HG02763 (cell line): ENCODE measurements around the gene ZNF3.

Experiments
- ATAC-seq: cut with Tn5 transposase; IDR thresholded peaks from one replicate; pipeline ENCODE4 v1.9.1; 2021; ENCODE audit warnings: mild to moderate bottlenecking, moderate library complexity; ENCODE audit not compliant: unreplicated experiment

The ZNF3 gene

DNA sequence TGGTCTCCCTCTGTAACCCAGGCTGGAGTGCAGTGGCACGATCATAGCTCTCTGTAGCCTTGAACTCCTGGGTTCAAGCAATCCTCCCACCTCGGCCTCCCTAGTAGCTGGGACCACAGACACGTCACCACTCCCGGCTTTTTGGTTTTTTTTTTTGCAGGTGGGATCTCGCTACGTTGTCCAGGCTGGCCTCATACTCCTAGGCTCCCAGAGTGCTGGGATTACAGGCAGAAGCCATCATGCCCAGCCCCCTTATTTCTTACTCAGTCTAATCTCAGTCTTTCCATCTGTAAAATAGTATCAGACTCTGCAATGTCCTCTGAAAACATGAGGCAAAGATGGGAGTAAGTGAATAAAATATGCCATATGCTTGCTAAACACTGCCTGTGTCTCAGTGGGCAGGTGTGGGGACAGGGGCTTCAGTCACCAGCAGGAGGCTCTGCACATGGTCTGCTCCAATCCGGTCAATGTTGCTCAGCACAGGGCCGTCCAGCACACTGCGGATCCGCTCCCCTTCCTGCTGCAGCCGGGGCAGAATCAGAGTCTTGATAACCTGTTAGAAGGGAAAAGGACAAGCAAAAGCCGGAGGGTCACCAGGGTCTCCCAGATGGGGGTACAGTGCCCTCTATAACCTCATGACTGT is 28.1 kb upstream of the ZNF3 start:
- ATAC-seq = no peak

DNA sequence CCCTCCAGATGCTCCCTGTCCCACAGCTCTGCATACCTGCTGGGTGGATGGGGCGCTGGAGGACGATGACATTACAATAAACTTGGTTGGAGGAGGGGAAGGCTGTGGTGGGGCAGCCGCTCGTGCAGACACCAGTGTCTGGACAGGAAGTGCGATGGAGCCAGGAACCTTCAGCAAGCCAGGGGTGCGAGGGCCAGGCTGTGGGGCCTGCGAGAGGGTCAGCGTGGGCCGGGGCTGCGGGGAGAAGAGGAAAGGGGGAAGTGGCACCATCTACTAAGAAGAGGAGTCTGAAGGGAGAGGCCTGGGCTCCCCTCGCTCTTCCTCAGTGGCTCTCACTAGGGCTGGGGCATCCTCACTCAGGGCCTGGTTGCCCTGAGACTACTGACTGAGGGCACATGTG is 26.4 kb upstream of the ZNF3 start:
- ATAC-seq = no peak

DNA sequence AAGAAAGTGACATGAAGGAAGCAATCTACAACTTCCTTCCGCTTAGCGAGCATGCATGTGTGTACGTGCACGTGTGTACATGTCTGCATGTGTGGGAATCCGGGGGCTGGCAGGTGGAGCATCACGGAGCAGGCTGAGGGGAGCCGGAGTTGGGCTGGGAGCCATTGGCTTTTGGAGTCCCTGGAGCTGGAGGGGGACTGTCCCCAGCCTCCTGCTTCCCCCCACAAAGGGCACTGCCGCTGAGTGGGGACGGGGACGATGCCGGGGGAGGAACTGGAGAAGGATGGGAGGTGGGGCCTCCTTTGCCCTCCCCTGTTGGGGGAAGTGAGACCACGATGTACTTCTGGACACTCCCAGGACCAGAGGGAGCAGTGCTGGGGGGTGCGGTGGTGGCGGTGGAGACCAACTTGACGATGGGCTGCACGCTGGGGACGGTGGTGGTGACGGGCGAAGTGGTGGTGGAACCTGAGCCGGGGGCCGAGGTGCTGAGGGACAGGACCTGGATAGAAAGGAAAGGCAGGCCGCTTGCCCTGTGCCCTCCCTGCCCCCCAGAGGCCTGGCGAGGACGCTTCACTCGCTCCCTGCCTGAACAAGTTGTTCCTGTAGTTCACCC is 25.7 kb upstream of the ZNF3 start:
- no peak for ATAC-seq

DNA sequence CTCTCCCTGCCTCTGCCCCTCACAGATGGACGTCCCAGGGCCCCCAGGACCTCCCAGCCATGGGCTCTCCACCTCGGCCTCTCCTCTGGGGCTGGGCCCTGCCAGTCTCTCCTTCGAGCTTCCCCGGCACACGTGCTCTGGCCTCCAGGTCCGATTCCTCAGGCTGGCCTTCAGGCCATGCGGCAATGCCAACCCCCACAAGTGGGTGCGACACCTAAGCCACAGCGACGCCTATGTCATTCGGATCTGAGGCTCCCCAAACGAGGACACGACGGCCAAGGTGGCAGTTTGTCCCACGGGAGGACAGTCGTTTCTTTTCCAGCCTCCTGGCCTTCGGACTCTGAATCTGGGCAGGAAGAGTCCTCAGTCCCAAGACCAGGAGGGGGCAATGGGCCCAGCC is 25.1 kb upstream of the ZNF3 start:
- no peak for ATAC-seq

DNA sequence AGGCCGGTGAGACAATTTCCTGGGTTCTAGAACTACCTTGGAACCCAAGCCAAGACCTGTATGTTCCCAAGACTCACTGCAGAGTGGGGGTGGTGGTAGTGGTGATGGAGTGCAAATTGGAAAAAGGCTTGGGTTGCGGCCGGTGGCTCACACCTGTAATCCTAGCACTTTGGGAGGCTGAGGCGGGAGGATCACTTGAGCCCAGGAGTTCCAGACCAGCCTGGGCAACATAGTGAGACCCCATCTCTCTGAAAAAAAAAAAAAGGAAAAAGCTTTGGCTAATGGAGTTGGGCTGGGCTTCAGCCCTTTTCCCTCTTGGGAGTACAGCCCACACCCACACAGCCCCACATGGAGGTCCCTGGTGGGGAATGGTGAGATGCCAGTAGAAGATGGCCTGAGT is 24.0 kb upstream of the ZNF3 start:
- ATAC-seq = no peak

DNA sequence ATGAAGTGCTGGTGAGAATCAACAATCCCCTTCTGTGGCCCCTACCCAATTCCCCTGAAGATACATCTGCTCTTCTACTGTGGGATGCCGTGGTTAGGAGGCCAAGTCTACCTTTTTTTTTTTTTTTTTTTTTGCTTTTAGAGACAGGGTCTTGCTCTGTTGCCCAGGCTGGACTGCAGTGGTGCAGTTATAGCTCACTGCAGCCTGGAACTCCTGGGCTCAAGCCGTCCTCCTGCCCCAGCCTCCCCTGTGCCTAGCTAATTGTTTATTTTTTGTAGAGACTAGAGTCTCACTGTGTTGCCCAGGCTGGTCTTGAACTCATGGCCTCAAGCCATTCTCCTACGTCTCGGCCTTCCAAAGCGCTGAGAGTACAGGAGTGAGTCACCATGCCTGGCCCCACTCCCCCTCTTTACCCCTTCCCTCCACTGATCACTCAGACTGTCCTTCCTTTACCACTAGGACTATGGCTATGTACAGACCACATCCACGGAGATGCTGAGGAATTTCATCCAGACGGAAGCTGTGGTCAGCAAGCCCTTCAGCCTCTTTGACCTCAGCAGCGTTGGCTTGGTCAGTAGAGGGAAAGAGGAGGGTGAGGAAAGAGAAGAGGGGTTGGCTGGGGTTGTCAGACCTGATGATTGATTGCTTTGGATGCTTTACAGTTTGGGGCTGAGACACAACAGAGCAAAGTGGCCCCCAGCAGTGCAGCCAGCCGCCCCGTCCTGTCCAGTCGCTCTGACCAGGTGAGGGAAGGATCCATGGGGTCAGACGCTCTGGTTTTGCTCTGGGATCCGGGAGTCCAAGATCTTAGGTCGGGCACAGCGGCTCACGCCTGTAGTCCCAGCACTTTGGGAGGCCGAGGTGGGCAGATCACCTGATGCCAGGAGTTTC is 21.7 kb upstream of the ZNF3 start:
- ATAC-seq = no peak

DNA sequence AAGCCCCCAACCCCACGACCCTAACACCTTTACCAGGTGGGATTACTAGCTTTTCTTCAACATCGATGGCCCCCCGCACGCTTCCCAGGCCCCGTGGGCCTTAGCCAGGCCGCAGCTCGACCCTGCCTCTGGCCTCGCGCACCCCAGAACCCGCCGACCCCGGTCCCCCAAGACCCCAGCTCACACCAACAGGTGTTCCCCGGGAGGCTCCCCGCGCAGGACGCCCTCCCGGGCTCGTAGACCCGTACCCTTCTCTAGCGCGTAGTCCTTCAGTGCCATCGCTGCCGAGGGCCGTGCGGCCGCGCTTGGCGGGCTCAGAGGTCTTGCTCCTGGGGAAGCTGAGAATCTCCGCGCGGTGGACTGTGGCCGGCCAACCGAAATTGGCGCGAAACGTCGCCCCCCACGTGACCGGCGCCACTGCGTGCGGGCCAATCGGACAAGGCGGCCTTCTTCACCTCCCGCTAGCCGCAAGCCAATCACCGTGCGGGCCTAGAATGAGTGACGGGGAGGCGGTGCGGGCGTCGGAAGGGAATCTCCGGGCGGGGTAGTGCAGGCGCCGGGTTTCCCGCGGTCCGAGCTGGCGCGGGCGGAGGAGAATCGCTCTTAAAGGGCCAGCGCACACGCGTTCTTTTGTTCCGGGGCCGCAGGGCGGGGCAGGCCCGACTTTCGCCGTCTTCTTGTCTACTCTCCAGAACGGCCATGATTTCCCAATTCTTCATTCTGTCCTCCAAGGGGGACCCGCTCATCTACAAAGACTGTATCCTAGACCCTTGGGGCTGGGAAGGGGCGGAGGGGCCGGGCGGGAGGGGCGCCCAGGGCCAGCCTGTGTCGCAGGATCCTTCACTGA is 19.7 kb upstream of the ZNF3 start, which contains the start of the genes AP4M1 and MCM7:
TSS of gene AP4M1 (plus strand) at position 628 of the 847 bp plus-strand sequence. CDS start at position 700, 72 bp downstream.
TSS of gene MCM7 (minus strand) at position 382 of the 847 bp plus-strand sequence. CDS start at position 279, 103 bp downstream.
- ATAC-seq = peak; percentile 84

DNA sequence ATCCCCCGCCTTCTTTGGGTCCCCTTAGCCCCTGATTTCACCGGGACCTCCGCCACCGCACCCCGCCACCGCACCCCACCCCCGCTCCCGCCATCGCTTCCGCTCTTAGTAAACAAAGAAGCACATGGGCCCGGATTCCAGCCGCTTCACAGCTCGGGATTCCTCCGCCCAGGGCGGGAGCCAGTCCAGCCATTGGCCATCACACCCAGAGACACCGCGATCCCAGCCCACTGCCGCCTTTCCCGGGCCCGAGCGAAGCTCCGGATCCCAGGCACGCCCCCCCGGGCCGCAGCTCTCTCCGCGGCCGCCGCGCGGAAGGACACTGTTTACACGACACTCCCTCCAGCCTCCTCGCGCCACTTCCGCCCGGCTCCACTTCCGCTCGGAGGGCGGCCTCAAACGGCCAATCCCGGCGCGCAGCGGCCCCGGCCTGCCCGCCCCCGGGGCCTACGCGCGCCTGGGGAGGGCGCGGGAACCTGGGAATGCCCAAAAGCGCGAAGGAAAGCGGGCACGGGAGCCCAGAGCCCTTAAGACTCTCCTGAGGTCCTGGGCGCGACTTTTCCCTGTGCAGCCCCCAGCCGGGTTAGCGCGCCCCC is 19.0 kb upstream of the ZNF3 start:
- peak; percentile 68 for ATAC-seq

DNA sequence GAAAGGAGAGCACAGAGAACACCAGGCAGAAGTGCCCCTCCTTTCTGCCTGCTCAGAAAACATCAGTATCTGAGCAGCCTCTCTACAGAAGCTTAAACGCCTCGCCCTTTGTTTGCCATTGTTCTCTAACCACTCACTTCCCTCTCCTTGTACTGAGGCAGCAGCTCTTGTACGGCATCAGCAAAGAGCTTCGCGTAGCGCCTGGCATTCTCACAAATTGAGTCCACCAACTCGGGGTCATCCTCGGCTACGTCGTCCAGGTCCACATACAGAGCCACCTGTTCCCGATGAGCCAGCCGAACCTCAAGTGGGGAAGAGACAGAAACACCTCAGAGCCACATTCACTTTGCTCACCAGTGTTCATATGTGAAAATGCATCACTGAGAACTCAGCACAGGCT is 17.9 kb upstream of the ZNF3 start:
- ATAC-seq = no peak

DNA sequence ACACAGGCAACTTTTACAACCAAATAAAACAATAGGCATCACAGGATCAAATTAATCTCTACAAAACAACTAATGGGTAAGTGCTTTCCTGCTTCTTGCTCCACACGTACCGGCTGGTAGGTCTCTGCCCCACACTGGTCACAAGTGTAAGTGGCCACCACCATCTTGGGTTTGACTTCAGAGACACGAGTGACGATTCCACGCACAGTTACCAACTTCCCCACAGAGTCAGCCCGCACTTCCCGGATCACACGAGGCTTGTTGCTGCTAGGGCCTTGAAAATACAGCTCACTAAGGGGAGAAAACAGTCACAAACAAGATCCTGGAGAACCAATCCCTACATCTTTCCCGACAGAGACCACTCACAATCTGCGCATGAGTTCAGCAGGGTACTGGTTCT is 17.4 kb upstream of the ZNF3 start:
- no peak for ATAC-seq

DNA sequence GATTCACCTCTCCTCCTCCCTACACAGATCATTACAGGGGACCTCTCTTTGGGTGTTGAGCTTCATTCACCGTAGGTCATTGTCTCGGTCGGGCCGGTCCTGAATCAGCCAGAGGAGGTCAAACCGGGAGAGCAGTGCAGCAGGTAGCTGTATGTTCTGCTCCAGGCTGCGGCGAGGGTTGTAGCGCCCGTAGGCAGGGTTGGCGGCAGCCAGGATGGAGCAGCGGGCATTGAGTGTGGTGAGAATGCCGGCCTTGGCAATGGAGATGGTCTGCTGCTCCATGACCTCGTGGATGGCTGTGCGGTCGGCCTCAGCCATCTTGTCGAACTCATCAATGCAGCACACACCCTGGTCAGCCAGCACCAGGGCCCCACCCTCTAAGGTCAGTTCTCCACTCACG is 14.2 kb upstream of the ZNF3 start:
- ATAC-seq = no peak

DNA sequence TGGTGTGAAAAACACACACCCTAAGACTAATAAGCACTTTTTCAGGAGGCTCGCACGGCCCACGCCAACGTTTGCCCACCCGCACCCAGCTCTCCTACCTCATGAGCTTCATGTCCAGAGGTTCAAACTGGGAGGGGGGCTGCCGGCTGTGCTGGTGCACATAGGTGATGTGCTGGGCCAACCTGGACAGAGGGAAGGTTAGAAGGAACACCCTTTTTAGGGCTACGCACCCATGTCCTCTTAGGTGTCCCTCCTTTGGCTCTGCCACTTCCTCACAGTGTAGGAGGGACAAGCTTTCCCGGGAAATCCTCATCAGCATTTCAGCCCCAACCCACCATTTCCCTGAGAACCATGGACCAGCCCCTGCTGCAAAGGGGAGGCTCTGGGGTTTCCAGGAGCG is 13.8 kb upstream of the ZNF3 start:
- no peak for ATAC-seq

DNA sequence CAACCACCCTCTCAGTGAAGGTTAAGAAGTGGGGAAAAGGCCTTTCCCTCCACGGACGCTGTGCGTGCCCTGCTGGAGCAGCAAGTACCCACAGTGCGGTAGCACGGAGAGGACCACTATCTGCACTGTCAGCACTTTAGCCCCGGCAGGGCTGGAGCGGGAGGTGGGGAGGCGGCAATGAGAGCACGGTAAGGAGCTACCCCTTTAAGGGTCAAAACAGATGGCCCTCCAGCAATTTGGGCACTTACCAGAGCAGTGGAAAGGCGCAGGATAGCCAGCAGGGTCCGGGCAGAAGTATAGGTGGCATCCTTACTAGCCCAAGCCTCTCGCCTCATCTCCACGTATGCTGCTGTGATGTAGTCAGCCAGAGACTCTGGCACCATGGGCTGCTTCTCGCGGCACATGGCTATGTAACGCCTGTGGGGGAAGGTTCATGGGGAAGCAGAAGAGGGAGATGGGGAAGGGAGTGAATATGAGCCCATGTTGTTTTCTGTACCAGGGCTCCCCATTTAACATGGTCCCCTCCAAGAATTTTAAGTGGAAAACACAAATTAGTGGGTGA is 12.5 kb upstream of the ZNF3 start:
- no peak for ATAC-seq

DNA sequence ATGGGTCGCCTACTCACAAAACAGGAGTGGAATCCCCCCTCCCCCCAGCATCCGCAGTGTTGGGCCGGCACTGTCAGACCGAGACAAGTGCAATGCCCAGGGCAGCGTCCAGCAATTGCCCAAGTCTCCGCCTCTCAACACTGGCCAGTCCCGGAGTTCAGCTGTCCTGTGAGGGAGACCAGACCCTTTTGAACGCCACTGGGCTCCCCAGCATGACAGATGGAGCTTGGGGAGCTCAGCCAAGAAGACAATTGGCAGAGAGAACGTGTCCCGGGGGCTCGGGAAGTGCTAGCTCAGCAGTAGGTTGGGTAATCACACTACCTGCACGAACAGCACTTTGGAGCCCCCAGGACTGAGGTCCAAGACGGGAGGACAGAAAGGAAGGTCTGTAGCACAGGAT is 12.0 kb upstream of the ZNF3 start:
- no peak for ATAC-seq

DNA sequence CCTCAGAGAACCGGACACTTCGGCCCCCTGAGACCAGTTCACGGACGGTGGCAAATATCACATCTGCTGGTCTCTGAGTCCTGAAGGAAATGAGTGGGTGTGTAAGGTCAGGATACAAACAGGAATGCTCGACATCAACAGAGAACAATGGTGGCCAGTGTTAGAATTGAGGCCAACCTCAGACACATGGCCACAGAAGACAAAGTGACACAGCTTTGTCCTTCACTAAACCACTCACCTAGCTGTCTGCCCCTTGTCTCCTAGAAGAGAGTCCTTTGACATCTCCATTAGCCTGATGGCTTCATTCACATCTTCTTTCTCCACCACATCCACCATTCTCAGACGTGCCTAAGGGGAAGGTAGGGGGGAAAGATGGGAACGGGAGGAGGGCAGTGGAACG is 11.5 kb upstream of the ZNF3 start:
- no peak for ATAC-seq

DNA sequence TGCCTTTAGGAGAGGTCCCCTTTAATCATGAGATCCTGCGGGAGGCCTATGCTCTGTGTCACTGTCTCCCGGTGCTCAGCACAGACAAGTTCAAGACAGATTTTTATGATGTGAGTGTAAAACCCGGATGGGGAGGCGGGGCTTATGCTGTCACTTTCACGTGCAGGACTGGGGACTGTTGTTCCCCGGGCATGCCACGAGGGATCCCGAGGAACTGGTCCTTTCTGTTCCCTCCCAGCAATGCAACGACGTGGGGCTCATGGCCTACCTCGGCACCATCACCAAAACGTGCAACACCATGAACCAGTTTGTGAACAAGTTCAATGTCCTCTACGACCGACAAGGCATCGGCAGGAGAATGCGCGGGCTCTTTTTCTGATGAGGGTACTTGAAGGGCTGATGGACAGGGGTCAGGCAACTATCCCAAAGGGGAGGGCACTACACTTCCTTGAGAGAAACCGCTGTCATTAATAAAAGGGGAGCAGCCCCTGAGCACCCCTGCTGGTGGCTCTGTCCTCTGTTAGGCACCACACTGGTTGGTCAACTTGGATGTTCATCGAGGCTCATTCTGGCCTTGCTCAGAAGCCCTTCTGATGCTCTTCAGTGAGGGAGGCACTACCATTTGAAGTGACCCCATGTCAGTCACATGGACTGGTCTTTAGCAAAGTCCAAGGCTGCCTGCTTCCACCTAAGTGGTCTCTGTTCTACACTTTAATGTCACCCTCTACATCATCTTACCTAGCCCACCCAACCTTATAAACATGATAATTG is 10.1 kb upstream of the ZNF3 start:
- no peak for ATAC-seq

DNA sequence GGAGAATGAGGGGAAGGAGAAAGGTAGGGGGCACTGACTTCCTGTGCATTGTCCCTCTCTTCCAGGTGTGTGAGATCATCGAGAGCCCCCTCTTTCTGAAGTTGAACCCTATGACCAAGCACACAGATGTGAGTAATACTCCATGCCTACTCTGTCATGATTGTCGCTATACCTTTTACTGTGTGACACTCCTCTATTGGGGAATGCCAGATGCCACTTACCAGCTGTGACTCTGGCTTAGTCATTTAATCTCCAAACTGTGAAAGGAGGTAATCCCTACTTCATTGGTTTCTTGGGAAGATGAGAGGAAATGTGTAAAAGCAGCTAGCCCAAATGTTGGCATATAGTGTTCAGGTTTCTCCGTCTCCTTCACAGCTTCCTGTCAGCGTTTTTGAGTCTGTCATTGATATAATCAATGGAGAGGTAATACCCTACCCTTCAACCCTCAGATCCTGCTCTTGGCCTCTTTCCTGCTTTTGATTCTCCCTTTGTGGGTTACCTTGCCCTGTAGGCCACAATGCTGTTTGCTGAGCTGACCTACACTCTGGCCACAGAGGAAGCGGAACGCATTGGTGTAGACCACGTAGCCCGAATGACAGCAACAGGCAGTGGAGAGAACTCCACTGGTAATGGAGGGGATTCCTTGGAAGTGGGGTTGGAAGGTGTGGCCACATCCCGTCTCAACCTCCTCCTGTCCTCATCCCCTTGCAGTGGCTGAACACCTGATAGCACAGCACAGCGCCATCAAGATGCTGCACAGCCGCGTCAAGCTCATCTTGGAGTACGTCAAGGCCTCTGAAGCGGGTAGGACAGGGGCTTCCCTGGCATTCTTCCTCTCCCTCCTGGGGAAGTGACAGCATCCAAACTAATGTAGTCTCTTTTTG is 9.2 kb upstream of the ZNF3 start:
- ATAC-seq = no peak

DNA sequence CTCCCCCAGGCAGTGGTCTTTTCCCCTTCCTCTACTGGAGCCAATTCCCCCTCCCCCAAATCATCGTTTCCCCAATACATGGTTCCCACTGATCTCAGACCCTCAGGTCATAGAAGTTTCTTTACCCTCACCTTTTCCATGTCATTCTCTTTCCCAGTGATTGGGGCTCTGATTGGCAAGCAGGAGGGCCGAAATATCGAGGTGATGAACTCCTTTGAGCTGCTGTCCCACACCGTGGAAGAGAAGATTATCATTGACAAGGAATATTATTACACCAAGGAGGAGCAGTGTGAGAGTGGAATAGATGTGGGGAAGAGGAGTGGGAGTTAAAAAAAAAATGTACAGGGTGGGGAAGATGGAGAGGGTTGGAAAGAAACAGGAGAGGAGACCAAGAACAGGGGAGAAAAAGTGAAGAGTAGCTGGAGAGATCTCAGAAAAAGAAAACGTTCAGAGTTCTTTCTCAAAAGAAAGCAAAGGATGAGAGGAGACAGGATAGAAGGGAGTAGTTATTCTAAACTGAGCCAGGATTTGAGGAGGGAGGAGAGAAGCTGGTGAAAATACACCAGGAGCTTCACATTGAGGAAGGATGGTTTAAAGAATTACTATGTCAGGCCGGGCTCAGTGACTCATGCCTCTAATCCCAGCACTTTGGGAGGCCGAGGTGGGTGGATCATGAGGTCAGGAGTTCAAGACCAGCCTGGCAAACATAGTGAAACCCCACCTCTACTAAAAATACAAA is 8.1 kb upstream of the ZNF3 start:
- ATAC-seq = no peak
